Measurements from ENCODE around the gene HSD17B2.
"Not testable (repeated sequence)": the region's sequence is repeated elsewhere in the genome, so short reads cannot be mapped to it uniquely, and the experiment has no call there.

Gene HSD17B2

DNA sequence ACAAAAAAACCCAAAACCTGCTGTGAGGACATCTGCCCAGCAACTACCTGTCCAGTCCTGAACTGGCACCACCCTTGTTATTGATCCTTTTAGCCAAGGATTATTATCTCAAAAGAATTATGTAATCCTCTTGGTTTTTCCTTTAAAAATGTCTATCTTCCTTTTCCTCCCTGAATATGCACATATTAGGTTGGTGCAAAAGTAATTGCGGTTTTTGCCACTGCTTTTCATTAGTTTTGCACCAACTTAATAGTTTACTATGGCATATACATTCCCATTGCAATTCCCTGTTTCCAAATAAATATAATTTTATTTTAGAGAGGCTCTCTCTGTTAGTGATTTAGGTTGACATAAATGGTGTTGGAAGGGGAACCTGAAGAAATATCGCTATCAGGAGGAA is 83.7 kb downstream of the HSD17B2 start:
- DNase-seq (ENCODE audit: low spot score) (no peak), FAIRE-seq (no peak)

- no peak for DNase-seq (ENCODE audit: low spot score)
- FAIRE-seq: no peak
These were observed 84.4 kb downstream of the HSD17B2 start for GRCh38 chr16:82119405-82119804.

GRCh38 chr16:82124651-82125050 is 89.6 kb downstream of the HSD17B2 start:
- DNase-seq (ENCODE audit: low spot score) (no peak), FAIRE-seq (no peak)

- DNase-seq (ENCODE audit: low spot score) (no peak), FAIRE-seq (no peak)
These were observed 94.8 kb downstream of the HSD17B2 start for GRCh38 chr16:82129881-82130280.

- DNase-seq (ENCODE audit: low spot score) (no peak), FAIRE-seq (no peak)
These were observed 98.7 kb downstream of the HSD17B2 start for GRCh38 chr16:82133798-82134197.

- no peak for FAIRE-seq
- no peak for DNase-seq (ENCODE audit: low spot score)
These were observed 99.8 kb downstream of the HSD17B2 start for GRCh38 chr16:82134846-82135245.

GRCh38 chr16:82135844-82136243 is 100.8 kb downstream of the HSD17B2 start:
- no peak for DNase-seq (ENCODE audit: low spot score)
- FAIRE-seq: no peak

GRCh38 chr16:82136956-82137821 is 102.1 kb downstream of the HSD17B2 start:
- FAIRE-seq (no peak), DNase-seq (ENCODE audit: low spot score) (no peak)

- DNase-seq (ENCODE audit: low spot score): no peak
- FAIRE-seq: no peak
These were observed 102.7 kb downstream of the HSD17B2 start for GRCh38 chr16:82137822-82138167.

DNA sequence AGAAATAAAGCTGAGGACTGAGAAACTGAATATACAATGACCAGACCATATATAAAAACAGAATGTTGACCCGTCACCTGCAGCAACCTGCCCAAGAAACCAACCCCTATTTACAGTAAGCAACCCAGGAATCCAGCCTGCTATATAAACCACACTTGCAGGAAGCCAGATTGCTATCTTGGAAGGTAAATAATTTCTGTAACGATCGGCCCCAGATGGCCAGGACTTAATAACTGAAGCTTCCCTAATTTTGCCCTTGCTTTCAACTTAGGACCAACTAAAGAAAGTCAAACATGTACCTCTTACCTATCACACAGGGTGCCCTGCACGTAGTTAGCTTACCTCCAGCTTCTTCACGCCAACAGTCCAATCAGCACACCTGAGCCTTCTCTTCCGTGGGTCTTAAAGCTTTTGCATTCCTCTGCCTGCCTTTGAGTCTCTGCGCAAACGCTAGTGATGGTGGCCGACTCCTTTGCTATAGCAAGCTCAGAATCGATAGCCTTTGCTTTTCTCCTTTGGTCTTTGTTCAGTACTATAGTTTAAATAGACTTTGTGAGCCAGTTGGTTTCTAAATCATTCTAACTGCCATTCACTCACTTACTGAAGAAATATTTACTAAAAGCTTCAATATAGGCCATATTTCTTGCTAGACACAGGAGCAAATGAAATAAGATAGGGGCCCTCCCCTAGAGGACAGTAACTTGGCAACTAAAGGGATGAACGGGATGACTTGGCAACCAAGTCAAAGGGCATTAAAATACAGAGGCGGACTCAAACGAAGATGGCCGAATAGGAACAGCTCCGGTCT is 103.6 kb downstream of the HSD17B2 start:
- DNase-seq (ENCODE audit: low spot score) (no peak), FAIRE-seq (no peak)

- not testable (repeated sequence) for DNase-seq (ENCODE audit: low spot score); FAIRE-seq
These were observed 104.2 kb downstream of the HSD17B2 start for GRCh38 chr16:82139286-82139571.

DNA sequence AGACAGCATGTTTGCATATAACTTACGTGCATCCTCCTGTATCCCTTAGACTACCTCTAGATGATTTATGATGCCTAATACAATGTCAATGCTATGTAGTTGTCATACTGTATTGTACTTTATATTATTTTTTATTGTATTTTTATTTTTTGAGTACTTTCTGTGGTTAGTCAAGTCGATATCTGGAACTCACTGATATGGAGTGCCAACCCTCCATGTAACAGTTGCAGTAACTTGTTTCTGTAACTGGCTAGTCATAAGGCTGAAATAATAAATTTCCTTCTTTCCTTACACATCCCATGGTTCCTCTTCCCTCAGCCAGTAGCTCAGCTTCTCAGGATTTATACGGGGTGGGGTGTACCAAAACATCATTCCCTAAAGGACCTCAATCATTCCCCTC is 111.5 kb downstream of the HSD17B2 start:
- FAIRE-seq (no peak), DNase-seq (ENCODE audit: low spot score) (no peak)

- DNase-seq (ENCODE audit: low spot score) (no peak), FAIRE-seq (no peak)
These were observed 111.9 kb downstream of the HSD17B2 start for GRCh38 chr16:82146957-82147356.

- DNase-seq (ENCODE audit: low spot score) (no peak), FAIRE-seq (no peak)
These were observed 112.5 kb downstream of the HSD17B2 start for GRCh38 chr16:82147546-82147945.
